ENCODE results near the gene SALL2.

DNA sequence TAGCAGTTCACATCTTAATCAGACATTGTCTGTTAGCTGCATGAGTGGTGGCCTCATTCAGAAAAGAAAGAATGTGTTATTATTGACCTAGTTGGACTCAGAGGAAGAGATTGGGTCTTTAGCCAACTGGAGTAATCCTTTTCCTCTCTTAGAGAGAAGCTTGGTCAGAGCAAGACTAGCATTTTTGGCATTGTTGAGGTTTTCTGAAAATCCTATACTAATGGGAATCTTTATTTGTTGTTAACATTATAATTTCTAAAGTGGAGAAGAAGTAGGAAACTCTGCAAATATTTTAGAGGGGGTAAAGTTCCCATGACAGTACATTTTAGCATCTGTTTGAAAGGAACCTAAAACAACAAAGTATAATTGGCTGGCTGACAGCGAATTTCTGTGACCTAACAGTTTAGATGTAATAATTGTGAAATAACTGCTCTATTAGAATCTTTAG lies 39.5 kb downstream of the SALL2 start:
- TF ChIP-seq, protein P1, sequence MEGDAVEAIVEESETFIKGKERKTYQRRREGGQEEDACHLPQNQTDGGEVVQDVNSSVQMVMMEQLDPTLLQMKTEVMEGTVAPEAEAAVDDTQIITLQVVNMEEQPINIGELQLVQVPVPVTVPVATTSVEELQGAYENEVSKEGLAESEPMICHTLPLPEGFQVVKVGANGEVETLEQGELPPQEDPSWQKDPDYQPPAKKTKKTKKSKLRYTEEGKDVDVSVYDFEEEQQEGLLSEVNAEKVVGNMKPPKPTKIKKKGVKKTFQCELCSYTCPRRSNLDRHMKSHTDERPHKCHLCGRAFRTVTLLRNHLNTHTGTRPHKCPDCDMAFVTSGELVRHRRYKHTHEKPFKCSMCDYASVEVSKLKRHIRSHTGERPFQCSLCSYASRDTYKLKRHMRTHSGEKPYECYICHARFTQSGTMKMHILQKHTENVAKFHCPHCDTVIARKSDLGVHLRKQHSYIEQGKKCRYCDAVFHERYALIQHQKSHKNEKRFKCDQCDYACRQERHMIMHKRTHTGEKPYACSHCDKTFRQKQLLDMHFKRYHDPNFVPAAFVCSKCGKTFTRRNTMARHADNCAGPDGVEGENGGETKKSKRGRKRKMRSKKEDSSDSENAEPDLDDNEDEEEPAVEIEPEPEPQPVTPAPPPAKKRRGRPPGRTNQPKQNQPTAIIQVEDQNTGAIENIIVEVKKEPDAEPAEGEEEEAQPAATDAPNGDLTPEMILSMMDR (IDR thresholded peaks at IDR 0.05) = no peak
- no peak for TF ChIP-seq YY1 (IDR thresholded peaks at IDR 0.05; ENCODE audit: low read depth)
- TF ChIP-seq, protein P2, sequence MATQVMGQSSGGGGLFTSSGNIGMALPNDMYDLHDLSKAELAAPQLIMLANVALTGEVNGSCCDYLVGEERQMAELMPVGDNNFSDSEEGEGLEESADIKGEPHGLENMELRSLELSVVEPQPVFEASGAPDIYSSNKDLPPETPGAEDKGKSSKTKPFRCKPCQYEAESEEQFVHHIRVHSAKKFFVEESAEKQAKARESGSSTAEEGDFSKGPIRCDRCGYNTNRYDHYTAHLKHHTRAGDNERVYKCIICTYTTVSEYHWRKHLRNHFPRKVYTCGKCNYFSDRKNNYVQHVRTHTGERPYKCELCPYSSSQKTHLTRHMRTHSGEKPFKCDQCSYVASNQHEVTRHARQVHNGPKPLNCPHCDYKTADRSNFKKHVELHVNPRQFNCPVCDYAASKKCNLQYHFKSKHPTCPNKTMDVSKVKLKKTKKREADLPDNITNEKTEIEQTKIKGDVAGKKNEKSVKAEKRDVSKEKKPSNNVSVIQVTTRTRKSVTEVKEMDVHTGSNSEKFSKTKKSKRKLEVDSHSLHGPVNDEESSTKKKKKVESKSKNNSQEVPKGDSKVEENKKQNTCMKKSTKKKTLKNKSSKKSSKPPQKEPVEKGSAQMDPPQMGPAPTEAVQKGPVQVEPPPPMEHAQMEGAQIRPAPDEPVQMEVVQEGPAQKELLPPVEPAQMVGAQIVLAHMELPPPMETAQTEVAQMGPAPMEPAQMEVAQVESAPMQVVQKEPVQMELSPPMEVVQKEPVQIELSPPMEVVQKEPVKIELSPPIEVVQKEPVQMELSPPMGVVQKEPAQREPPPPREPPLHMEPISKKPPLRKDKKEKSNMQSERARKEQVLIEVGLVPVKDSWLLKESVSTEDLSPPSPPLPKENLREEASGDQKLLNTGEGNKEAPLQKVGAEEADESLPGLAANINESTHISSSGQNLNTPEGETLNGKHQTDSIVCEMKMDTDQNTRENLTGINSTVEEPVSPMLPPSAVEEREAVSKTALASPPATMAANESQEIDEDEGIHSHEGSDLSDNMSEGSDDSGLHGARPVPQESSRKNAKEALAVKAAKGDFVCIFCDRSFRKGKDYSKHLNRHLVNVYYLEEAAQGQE (IDR thresholded peaks at IDR 0.05; ENCODE audit: low read depth, low read length) = no peak
- TF ChIP-seq EP300 (IDR thresholded peaks at IDR 0.05; ENCODE audit: borderline replicate concordance in 1 of 2, low read depth in 1 of 2, low read length in 1 of 2) = no peak
- TF ChIP-seq, protein P3, sequence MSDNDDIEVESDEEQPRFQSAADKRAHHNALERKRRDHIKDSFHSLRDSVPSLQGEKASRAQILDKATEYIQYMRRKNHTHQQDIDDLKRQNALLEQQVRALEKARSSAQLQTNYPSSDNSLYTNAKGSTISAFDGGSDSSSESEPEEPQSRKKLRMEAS (IDR thresholded peaks at IDR 0.05; ENCODE audit: low read depth) = no peak

All from SK-N-SH (cell line).